ENCODE data around the gene TSPEAR. TPM values are rescaled to one million over a fixed set of nuclear protein-coding genes. Genes with fewer than 3 reads are reported as not detected.
"Not testable (repeated sequence)": the region's sequence is repeated elsewhere in the genome, so short reads cannot be mapped to it uniquely, and the experiment has no call there.

The TSPEAR gene
- total RNA-seq, 4 donors from 2014 or later: not detected

GRCh38 chr21:44576025-44576420 lies 135.3 kb downstream of the TSPEAR start:
- WGBS, 2 donors (ENCODE audit: low coverage in 1 of 2): 65 to 79% methylated on average over 5 to 8 of the region's 10 CpGs
- peaks cover 3 to 4% of the 10 kb centered on the region in 2 donors for H3K9me3 ChIP-seq
- H3K4me1 ChIP-seq: peaks cover 0 to 11% (median 8%) of the 10 kb centered on the region in 4 donors
- peaks cover 4% of the 10 kb centered on the region for H3K27me3 ChIP-seq
- H3K27ac ChIP-seq: no peak overlapping the region
- no peaks in the 10 kb centered on the region for H3K36me3 ChIP-seq
- in situ Hi-C loops (cut with MboI; ENCODE audit: low pct_ligation_motif_present in 1 of 4, low pct_unique_long_range_greater_than_20kb in 1 of 4, low sequenced_read_pairs in 3 of 4): loop anchor here in 2 of 4 donors (25.0 kb wide), 1 partner anchor 111 kb away; the partner anchor contains the start of genes KRTAP10-12 (in 2 of the 2) and KRTAP12-1 (in 2 of the 2)
- intact Hi-C loops (cut with DNase I; ENCODE audit: low total_unique reads): no loop called here
- no peak overlapping the region for H3K4me3 ChIP-seq
- DNase-seq: no peak
- TF ChIP-seq, protein P1, sequence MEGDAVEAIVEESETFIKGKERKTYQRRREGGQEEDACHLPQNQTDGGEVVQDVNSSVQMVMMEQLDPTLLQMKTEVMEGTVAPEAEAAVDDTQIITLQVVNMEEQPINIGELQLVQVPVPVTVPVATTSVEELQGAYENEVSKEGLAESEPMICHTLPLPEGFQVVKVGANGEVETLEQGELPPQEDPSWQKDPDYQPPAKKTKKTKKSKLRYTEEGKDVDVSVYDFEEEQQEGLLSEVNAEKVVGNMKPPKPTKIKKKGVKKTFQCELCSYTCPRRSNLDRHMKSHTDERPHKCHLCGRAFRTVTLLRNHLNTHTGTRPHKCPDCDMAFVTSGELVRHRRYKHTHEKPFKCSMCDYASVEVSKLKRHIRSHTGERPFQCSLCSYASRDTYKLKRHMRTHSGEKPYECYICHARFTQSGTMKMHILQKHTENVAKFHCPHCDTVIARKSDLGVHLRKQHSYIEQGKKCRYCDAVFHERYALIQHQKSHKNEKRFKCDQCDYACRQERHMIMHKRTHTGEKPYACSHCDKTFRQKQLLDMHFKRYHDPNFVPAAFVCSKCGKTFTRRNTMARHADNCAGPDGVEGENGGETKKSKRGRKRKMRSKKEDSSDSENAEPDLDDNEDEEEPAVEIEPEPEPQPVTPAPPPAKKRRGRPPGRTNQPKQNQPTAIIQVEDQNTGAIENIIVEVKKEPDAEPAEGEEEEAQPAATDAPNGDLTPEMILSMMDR (IDR thresholded peaks at IDR 0.05): no peak
- TF ChIP-seq POLR2AphosphoS5 (IDR thresholded peaks at IDR 0.05) (no peak), EP300 (IDR thresholded peaks at IDR 0.05; ENCODE audit: low read depth) (no peak), POLR2A (IDR thresholded peaks at IDR 0.05) (no peak)

GRCh38 chr21:44575307-44576024 lies 135.9 kb downstream of the TSPEAR start:
- Histone ChIP-seq H3K27ac (peak overlapping the region in 2 of 4 donors; percentile 11 to 61), H3K4me3 (no peak overlapping the region), H3K36me3 (no peaks in the 10 kb centered on the region), H3K9me3 (no peaks in the 10 kb centered on the region), H3K27me3 (peaks cover 4% of the 10 kb centered on the region), H3K4me1 (peaks cover 0 to 11% (median 8%) of the 10 kb centered on the region in 4 donors)
- intact Hi-C loops (cut with DNase I; ENCODE audit: low total_unique reads) (no loop called here), in situ Hi-C loops (cut with MboI; ENCODE audit: low pct_ligation_motif_present in 1 of 4, low pct_unique_long_range_greater_than_20kb in 1 of 4, low sequenced_read_pairs in 3 of 4) (loop anchor here in 2 of 4 donors (25.0 kb wide), 1 partner anchor 112 kb away; the partner anchor contains the start of genes KRTAP10-12 (in 2 of the 2) and KRTAP12-1 (in 2 of the 2))
- TF ChIP-seq POLR2AphosphoS5 (IDR thresholded peaks at IDR 0.05) (no peak), POLR2A (IDR thresholded peaks at IDR 0.05) (no peak), EP300 (IDR thresholded peaks at IDR 0.05; ENCODE audit: low read depth) (no peak)
- TF ChIP-seq, protein P1 (IDR thresholded peaks at IDR 0.05): no peak
- 85% methylated on average over 20 of the region's 20 CpGs; no CpG with 5 or more reads in 1 of the 2 donors for WGBS, 2 donors (ENCODE audit: low coverage in 1 of 2)
- DNase-seq: no peak

DNA sequence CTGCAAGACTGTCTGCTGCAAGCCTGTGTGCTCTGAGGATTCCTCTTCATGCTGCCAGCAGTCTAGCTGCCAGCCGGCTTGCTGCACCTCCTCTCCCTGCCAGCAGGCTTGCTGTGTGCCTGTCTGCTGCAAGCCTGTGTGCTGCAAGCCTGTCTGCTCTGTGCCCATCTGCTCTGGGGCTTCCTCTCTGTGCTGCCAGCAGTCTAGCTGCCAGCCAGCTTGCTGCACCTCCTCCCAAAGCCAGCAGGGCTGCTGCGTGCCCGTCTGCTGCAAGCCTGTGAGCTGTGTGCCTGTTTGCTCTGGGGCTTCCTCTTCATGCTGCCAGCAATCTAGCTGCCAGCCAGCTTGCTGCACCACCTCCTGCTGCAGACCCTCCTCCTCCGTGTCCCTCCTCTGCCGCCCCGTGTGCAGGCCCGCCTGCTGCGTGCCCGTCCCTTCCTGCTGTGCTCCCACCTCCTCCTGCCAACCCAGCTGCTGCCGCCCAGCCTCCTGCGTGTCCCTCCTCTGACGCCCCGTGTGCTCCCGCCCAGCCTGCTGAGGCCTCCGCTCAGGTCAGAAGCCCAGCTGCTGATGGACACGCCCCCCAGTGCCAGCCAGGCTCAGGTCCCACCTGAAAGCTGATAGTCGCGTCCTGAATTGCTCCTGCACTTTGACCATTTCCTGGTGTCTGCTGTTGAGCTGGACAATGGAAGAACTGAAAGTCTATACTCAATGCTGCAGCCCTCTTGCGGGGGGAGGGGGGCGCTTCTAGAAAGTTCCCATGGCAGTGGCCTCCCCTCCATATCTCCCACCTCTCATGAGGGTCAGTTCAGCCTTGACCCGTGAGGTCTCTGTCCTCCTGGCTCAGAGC lies 136.7 kb downstream of the TSPEAR start:
- TF ChIP-seq EP300 (IDR thresholded peaks at IDR 0.05; ENCODE audit: low read depth): no peak
- no peak for TF ChIP-seq POLR2A (IDR thresholded peaks at IDR 0.05)
- TF ChIP-seq, protein P1 (IDR thresholded peaks at IDR 0.05): peak in 2 of 5 experiments; percentile 15 to 16
- TF ChIP-seq POLR2AphosphoS5 (IDR thresholded peaks at IDR 0.05): no peak
- intact Hi-C loops (cut with DNase I; ENCODE audit: low total_unique reads) (no loop called here), in situ Hi-C loops (cut with MboI; ENCODE audit: low pct_ligation_motif_present in 1 of 4, low pct_unique_long_range_greater_than_20kb in 1 of 4, low sequenced_read_pairs in 3 of 4) (loop anchor here in 2 of 4 donors (25.0 kb wide), 1 partner anchor 113 kb away; the partner anchor contains the start of genes KRTAP10-12 (in 2 of the 2) and KRTAP12-1 (in 2 of the 2))
- H3K27ac ChIP-seq: peak overlapping the region in 2 of 4 donors; percentile 11 to 61
- WGBS, 2 donors (ENCODE audit: low coverage in 1 of 2): 34% methylated on average over 19 of the region's 21 CpGs; no CpG with 5 or more reads in 1 of the 2 donors
- H3K36me3 ChIP-seq: no peaks in the 10 kb centered on the region
- peak overlapping the region in 2 of 4 donors; percentile 17 to 24 for H3K4me3 ChIP-seq
- H3K4me1 ChIP-seq: peaks cover 0 to 11% (median 8%) of the 10 kb centered on the region in 4 donors
- peak; percentile 77 for DNase-seq
- peaks cover 4% of the 10 kb centered on the region for H3K27me3 ChIP-seq
- no peaks in the 10 kb centered on the region for H3K9me3 ChIP-seq

GRCh38 chr21:44573630-44574456 lies 137.5 kb downstream of the TSPEAR start, which contains the start of gene KRTAP10-4:
Gene KRTAP10-4, plus strand, starts transcription at chr21:44573729. Its CDS starts 30 bp downstream, at chr21:44573759.
- Histone ChIP-seq H3K27ac (peak within 1 kb of the TSS in 1 of 4 donors; percentile 61), H3K4me3 (peak within 1 kb of the TSS in 2 of 4 donors; percentile 17 to 24), H3K4me1 (peaks cover 0 to 11% (median 8%) of the 10 kb centered on the region in 4 donors)
- H3K36me3 ChIP-seq; DNase-seq; intact Hi-C loops (cut with DNase I; ENCODE audit: low total_unique reads); H3K27me3 ChIP-seq; H3K9me3 ChIP-seq; in situ Hi-C loops (cut with MboI; ENCODE audit: low pct_ligation_motif_present in 1 of 4, low pct_unique_long_range_greater_than_20kb in 1 of 4, low sequenced_read_pairs in 3 of 4): not testable (repeated sequence)
- WGBS, 2 donors (ENCODE audit: low coverage in 1 of 2): 36% methylated on average over 15 of the region's 25 CpGs; no CpG with 5 or more reads in 1 of the 2 donors
